HG02943 (cell line): Measurements from ENCODE around the gene CTAG1A.
"Not testable (repeated sequence)": the region's sequence is repeated elsewhere in the genome, so short reads cannot be mapped to it uniquely, and the experiment has no call there.

Experiments
- ATAC-seq: cut with Tn5 transposase; IDR thresholded peaks from one replicate; pipeline ENCODE4 v1.9.1; 2021; ENCODE audit warnings: mild to moderate bottlenecking, low read depth, moderate library complexity; ENCODE audit not compliant: unreplicated experiment

Gene CTAG1A

DNA sequence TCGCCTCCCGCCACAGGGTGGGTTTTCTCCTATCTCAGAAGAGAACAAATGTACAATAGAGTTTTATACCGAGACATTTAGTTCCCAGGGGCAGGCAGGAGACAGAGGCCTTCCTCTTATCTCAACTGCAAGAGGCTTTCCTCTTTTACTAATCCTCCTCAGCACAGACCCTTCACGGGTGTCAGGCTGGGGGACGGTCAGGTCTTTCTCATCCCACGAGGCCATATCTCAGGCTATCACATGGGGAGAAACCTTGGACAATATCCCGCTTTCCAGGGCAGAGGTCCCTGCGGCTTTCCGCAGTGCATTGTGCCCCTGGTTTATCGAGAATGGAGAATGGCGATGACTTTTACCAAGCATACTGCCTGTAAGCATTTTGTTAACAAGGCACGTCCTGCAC lies 23.9 kb downstream of the CTAG1A start:
- not testable (repeated sequence) for ATAC-seq

GRCh38 chrX:154611146-154611545 lies 26.2 kb downstream of the CTAG1A start:
- not testable (repeated sequence) for ATAC-seq

- not testable (repeated sequence) for ATAC-seq
Observed at GRCh38 chrX:154613586-154613985, 28.7 kb downstream of the CTAG1A start.

GRCh38 chrX:154619182-154619581 lies 34.2 kb downstream of the CTAG1A start, which contains the start of gene CTAG1B:
CTAG1B (minus strand) TSS chrX:154619282; CDS start chrX:154619218, 64 bp downstream.
- ATAC-seq: not testable (repeated sequence)

DNA sequence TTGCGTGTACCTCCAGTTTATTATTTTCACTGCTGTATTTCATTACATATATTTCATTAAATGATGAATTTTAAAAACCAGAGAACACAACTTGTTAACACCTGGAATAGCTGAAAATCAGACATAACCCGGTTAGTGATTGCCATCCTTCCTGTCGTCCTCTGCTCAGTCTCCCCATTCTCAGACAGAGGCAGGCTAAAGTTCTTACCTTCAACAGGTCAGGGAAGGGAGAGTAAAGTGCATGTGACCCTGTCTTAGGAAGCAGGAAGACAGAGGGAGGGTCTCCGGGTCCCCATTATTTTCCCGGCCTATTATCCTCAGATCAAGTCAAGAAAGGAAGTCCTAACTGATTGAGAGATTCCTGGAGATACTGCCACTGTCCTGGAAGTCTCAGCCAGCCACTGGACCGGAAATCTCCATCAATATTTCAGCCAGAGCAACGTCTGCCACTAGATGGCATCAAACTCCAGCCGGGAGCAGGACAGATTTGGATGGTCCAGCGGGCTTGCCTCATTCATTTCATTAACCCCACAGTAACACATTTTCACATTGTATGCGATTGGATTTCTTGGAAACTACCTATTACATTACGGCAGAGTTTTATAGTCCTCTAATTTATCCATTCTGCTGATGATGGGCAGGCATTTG lies 36.0 kb downstream of the CTAG1A start:
- ATAC-seq: not testable (repeated sequence)

- ATAC-seq: not testable (repeated sequence)
Observed at GRCh38 chrX:154628960-154629359, 44.0 kb downstream of the CTAG1A start.

DNA sequence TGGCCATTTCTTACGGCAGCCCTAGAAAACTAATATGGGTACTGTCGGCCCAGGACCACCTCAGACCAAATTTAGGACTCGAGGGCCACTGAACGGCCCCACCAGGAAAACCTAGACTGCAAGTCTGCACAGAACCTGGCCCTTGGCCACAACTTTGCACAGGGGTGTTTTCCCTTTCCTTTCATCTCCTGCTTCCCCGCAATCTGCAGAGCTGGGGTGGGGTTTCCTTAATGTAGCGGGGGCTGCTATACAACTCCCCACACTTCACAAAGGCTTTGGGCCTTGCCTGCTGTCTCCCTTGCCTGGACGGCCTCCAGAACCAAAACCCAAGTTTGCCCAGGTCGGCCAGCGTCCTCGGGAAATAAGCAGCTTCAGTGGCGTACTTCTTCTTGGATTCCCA lies 46.0 kb downstream of the CTAG1A start:
- ATAC-seq: not testable (repeated sequence)

- ATAC-seq: not testable (repeated sequence)
Observed at GRCh38 chrX:154633661-154634060, 48.7 kb downstream of the CTAG1A start.
